Stimulated activated CD8-positive, alpha-beta memory T cell treated with anti-CD3 and anti-CD28 coated beads, Interleukin-15, amount 100 ng/mL, for 1 hour (primary cell): ENCODE measurements around the gene CFAP77.

Source experiments
- DNase-seq: peaks from one replicate; pipeline ENCODE4 v3.0.0-alpha.2; 2020; ENCODE audit warnings: low read depth

Gene CFAP77

GRCh38 chr9:132597073-132597775 lies 187.2 kb downstream of the CFAP77 start:
- DNase-seq: no peak

- no peak for DNase-seq
Observed at GRCh38 chr9:132600326-132600984, 190.4 kb downstream of the CFAP77 start.

GRCh38 chr9:132602207-132602606 lies 192.2 kb downstream of the CFAP77 start:
- no peak for DNase-seq

GRCh38 chr9:132605387-132605786 lies 195.4 kb downstream of the CFAP77 start:
- no peak for DNase-seq

GRCh38 chr9:132606066-132606465 lies 196.1 kb downstream of the CFAP77 start:
- no peak for DNase-seq

GRCh38 chr9:132609184-132609583 lies 199.2 kb downstream of the CFAP77 start:
- DNase-seq: no peak

GRCh38 chr9:132609829-132610228 lies 199.8 kb downstream of the CFAP77 start:
- no peak for DNase-seq

- no peak for DNase-seq
Observed at GRCh38 chr9:132610661-132611060, 200.7 kb downstream of the CFAP77 start.

GRCh38 chr9:132614324-132614723 lies 204.3 kb downstream of the CFAP77 start:
- no peak for DNase-seq

GRCh38 chr9:132615774-132616173 lies 205.8 kb downstream of the CFAP77 start:
- no peak for DNase-seq

GRCh38 chr9:132616725-132617124 lies 206.7 kb downstream of the CFAP77 start:
- DNase-seq: no peak

- no peak for DNase-seq
Observed at GRCh38 chr9:132622159-132622558, 212.1 kb downstream of the CFAP77 start.
